ENCODE measurements around the gene SLF2.
A peak's percentile ranks its signal among the peaks of the same experiment; 100 is the strongest.

SLF2 gene

DNA sequence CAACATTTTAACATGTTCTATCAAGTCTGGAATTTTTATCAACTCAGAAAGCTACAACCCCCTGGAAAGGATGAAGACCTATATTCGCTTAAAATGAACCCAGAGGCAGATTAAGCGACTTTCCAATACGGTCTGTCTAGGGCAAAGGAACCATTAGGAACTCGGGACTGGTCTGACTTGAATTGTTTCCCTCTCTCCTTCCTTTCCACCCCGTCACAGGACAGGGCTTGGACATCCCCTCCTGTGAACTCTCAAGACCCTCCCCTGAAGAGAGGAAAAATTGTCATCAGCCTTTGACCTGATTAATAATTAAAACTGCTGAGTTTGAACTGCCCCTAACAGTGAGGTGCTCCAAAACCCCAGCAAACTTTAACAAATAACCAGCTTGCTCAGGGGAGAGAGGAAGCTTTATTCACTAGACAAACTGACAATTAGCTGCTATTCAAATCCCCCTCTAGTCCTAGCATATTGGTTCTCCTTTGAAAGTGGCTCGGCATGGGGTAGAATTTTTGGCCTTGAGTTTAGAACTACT is 22.6 kb upstream of the SLF2 start:
- H3K4me1 ChIP-seq (ENCODE audit: control insufficient read depth, insufficient read depth, low read length), result peaks cover 22% of the 10 kb centered on the region
- DNase-seq (ENCODE audit: low read depth), result no peak
- H3K36me3 ChIP-seq (ENCODE audit: control insufficient read depth, insufficient read depth, low read length, severe bottlenecking), result no peaks in the 10 kb centered on the region
- no peak overlapping the region for H3K4me3 ChIP-seq (ENCODE audit: low read length)
- no peak overlapping the region for H3K9ac ChIP-seq (ENCODE audit: low read length)
- peaks cover 4% of the 10 kb centered on the region for H3K27me3 ChIP-seq (replicated peaks; ENCODE audit: control insufficient read depth, insufficient read depth, low read length)
- no peaks in the 10 kb centered on the region for H3K9me3 ChIP-seq (ENCODE audit: control insufficient read depth, low read length)

DNA sequence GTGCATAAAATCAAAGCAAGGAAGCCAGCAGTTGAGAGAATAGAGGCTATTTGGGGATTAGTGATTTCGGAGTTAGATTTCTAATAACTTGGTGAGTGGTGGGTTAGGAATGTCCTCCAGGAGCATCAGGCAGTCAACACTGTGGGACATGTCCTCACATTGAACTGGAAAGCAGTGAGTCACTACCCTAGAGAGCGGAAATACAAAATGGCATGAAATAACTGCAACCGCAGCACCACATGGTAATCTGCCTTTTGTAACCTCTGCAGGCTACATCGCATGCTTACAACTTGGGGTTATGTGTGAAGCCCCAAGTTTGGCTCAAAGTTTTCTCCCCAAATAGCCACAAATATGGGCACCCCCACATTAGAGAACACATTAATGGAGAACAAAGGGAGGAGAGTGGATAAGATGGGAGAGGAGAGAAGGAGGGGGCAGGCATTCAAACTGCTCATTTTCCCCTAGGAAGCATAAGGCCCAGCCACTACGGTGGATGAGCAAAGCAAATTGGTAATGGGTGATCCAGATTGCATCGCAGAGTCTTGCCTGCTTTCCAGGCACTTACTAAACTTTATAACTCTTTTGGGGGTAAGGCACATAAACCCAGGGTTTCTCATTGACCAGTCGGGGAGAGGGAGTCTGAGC is 22.0 kb upstream of the SLF2 start:
- DNase-seq (ENCODE audit: low read depth), result peak; percentile 95
- no peaks in the 10 kb centered on the region for H3K36me3 ChIP-seq (ENCODE audit: control insufficient read depth, insufficient read depth, low read length, severe bottlenecking)
- H3K27me3 ChIP-seq (replicated peaks; ENCODE audit: control insufficient read depth, insufficient read depth, low read length), result peaks cover 6% of the 10 kb centered on the region
- peaks cover 22% of the 10 kb centered on the region for H3K4me1 ChIP-seq (ENCODE audit: control insufficient read depth, insufficient read depth, low read length)
- no peak overlapping the region for H3K4me3 ChIP-seq (ENCODE audit: low read length)
- H3K9me3 ChIP-seq (ENCODE audit: control insufficient read depth, low read length), result no peaks in the 10 kb centered on the region
- H3K9ac ChIP-seq (ENCODE audit: low read length), result no peak overlapping the region

DNA sequence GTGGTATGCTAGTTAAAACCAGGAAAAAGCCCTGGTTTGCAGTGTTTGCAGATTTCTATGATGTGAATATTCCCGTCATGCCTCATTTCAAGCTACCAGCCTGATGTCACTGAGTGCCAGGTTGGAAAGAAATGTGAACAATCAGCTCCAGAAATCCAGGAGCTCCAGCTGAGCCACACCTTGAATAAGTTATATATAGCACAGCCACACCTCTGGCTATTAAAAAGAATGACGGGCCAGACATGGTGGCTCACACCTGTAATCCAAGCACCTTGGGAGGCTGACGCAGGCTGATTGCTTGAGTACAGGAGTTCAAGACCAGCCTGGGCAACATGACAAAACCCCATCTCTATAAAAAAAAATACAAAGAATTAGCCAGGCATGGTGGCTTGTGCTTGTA is 18.7 kb upstream of the SLF2 start:
- H3K4me1 ChIP-seq (ENCODE audit: control insufficient read depth, insufficient read depth, low read length), result peaks cover 15% of the 10 kb centered on the region
- H3K36me3 ChIP-seq (ENCODE audit: control insufficient read depth, insufficient read depth, low read length, severe bottlenecking), result no peaks in the 10 kb centered on the region
- H3K27me3 ChIP-seq (replicated peaks; ENCODE audit: control insufficient read depth, insufficient read depth, low read length), result peaks cover 8% of the 10 kb centered on the region
- no peak overlapping the region for H3K4me3 ChIP-seq (ENCODE audit: low read length)
- no peak overlapping the region for H3K9ac ChIP-seq (ENCODE audit: low read length)
- H3K9me3 ChIP-seq (ENCODE audit: control insufficient read depth, low read length), result no peaks in the 10 kb centered on the region
- no peak for DNase-seq (ENCODE audit: low read depth)

DNA sequence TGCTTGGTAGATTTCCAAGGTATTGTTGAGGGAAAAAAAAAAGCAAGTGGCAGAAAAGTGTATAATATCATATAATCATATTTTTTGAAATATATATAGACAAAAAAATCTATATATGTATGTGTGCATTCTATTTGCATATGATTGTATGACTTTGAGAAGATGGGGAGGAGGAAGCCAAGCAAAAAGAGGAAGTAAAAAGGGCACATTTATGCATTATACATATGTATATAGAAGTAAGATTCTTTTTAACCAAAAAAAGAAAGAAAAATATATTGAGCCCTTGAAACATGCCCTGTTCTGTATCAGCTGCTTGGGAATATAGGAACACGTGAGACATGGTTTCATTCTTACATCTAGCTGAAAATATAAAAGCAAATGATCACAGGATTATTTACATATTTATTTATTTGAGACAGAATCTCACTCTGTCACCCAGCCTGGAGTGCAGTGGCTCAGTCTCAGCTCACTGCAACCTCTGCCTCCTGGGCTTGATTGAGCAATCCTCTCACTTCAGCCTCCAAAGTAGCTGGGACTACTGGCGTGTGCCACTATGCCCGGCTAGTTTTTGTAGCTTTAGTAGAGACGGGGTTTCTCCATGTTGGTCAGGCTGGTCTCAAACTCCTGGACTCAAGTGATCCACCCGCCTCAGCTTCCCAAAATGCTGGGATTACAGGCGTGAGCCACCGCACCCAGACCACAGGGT is 18.0 kb upstream of the SLF2 start:
- Histone ChIP-seq H3K27me3 (replicated peaks; ENCODE audit: control insufficient read depth, insufficient read depth, low read length) (peaks cover 4% of the 10 kb centered on the region), H3K4me1 (ENCODE audit: control insufficient read depth, insufficient read depth, low read length) (peaks cover 15% of the 10 kb centered on the region), H3K9me3 (ENCODE audit: control insufficient read depth, low read length) (no peaks in the 10 kb centered on the region), H3K36me3 (ENCODE audit: control insufficient read depth, insufficient read depth, low read length, severe bottlenecking) (no peaks in the 10 kb centered on the region), H3K9ac (ENCODE audit: low read length) (no peak overlapping the region), H3K4me3 (ENCODE audit: low read length) (no peak overlapping the region)
- DNase-seq (ENCODE audit: low read depth), result peak; percentile 25

DNA sequence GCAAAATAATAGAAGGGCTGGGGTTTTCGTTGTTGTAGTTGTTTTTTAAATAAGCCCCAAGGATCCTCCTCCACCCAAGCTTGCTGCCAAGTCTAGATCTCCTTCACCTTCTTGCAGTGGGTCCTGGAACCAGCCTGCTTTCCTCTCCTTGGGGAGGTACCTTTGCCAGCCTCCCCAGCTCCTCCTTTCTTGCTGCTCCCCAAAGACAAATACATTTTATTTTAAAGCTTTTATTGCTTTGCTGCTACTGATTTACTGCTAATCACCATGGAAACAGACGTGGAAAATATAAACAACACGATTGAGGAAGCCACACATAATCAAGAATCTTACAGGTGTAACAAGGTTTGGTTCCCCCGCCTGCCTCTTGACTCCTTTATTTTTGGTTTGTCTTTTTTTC is 17.4 kb upstream of the SLF2 start:
- no peak for DNase-seq (ENCODE audit: low read depth)
- H3K4me1 ChIP-seq (ENCODE audit: control insufficient read depth, insufficient read depth, low read length), result peaks cover 9% of the 10 kb centered on the region
- H3K9me3 ChIP-seq (ENCODE audit: control insufficient read depth, low read length), result no peaks in the 10 kb centered on the region
- no peaks in the 10 kb centered on the region for H3K36me3 ChIP-seq (ENCODE audit: control insufficient read depth, insufficient read depth, low read length, severe bottlenecking)
- no peak overlapping the region for H3K4me3 ChIP-seq (ENCODE audit: low read length)
- H3K27me3 ChIP-seq (replicated peaks; ENCODE audit: control insufficient read depth, insufficient read depth, low read length), result peaks cover 8% of the 10 kb centered on the region
- H3K9ac ChIP-seq (ENCODE audit: low read length), result no peak overlapping the region

DNA sequence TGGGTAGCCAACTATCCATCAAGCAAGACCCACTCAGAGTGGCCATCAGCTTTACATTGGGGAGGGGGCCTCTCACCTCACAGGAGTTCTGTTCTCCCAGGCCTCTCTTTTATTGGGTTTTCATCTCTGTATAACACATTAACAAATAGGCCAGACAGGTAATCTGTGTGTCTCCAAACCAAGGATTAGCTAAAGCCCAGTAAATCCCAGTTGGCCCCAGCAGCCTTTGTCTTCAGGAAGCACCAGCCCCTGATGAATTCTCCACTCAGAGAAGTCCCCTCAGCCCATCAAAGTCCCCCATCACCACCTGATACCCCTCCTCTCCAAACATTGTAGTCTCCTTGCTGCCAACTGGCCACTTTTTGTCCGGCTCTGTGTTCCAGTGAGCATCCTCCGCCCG is 16.9 kb upstream of the SLF2 start:
- H3K9ac ChIP-seq (ENCODE audit: low read length), result no peak overlapping the region
- DNase-seq (ENCODE audit: low read depth), result no peak
- H3K36me3 ChIP-seq (ENCODE audit: control insufficient read depth, insufficient read depth, low read length, severe bottlenecking), result no peaks in the 10 kb centered on the region
- H3K27me3 ChIP-seq (replicated peaks; ENCODE audit: control insufficient read depth, insufficient read depth, low read length), result peaks cover 11% of the 10 kb centered on the region
- H3K4me1 ChIP-seq (ENCODE audit: control insufficient read depth, insufficient read depth, low read length), result peaks cover 5% of the 10 kb centered on the region
- no peaks in the 10 kb centered on the region for H3K9me3 ChIP-seq (ENCODE audit: control insufficient read depth, low read length)
- no peak overlapping the region for H3K4me3 ChIP-seq (ENCODE audit: low read length)

DNA sequence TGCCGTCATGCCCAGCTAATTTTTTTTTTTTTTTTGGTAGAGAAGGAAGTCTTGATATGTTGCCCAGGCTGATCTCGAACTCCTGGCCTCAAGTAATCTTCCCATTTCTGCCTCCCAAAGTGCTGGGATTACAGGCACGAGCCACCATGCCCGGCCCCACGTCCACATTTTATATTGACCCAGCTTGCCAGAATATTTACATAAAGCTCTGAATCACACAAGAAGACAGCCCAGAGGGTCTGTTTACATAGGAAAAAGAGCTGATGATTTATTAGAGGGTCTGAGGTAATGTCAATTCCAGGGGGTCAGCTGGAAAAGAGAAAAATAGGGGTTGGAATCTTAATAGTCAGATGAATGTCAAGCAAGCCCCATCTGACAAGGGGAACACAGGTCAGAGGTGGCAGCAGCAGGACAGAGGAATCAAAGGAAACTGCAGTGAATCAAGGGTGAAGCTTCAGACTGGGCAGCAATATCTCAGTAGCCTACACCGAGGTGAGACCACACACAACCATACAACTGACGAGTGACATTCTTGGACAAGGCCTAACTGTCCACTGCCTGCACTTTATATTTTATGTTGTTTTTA is 15.8 kb upstream of the SLF2 start:
- H3K4me3 ChIP-seq (ENCODE audit: low read length), result no peak overlapping the region
- no peaks in the 10 kb centered on the region for H3K9me3 ChIP-seq (ENCODE audit: control insufficient read depth, low read length)
- no peak overlapping the region for H3K9ac ChIP-seq (ENCODE audit: low read length)
- H3K27me3 ChIP-seq (replicated peaks; ENCODE audit: control insufficient read depth, insufficient read depth, low read length), result peaks cover 21% of the 10 kb centered on the region
- DNase-seq (ENCODE audit: low read depth), result no peak
- H3K36me3 ChIP-seq (ENCODE audit: control insufficient read depth, insufficient read depth, low read length, severe bottlenecking), result no peaks in the 10 kb centered on the region
- H3K4me1 ChIP-seq (ENCODE audit: control insufficient read depth, insufficient read depth, low read length), result no peaks in the 10 kb centered on the region

DNA sequence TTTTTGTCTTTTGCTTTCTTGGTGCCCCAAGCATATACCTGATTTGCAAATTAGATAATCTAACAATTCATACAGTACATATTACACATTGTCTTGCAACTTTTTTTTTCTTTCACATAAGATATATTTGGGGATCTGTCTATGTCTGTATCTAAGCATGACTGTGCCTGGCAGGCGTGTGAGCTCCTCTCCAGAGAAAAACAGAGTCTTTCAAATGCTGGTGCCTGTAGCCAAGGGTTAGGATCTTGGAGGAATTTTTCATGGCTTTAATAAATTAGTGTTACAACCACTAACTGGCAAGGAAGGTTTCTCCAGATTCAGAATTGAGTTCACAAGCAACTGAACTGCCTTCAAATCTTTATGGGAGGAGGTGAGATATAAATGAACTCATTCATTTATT is 14.8 kb upstream of the SLF2 start:
- no peaks in the 10 kb centered on the region for H3K9me3 ChIP-seq (ENCODE audit: control insufficient read depth, low read length)

DNA sequence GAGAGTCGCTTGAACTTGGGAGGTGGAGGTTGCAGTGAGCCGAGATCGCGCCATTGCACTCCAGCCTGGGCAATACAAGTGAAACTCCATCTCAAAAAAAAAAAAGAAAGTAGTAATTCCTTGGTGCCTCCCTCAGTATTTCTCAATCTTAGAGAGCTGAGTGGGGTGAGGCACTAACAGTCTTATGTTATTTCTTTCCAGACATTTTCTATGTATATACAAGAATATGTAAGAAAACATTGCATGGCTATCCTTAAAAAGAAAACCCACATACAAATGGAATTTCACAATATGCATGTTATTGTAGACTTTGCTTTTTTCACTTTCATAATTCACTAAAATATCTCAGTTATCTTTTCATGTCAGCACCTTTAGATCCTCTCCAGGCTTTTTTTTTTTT is 13.6 kb upstream of the SLF2 start:
- Histone ChIP-seq H3K9ac (ENCODE audit: low read length) (no peak overlapping the region), H3K4me1 (ENCODE audit: control insufficient read depth, insufficient read depth, low read length) (no peaks in the 10 kb centered on the region), H3K9me3 (ENCODE audit: control insufficient read depth, low read length) (no peaks in the 10 kb centered on the region), H3K4me3 (ENCODE audit: low read length) (no peak overlapping the region), H3K36me3 (ENCODE audit: control insufficient read depth, insufficient read depth, low read length, severe bottlenecking) (no peaks in the 10 kb centered on the region), H3K27me3 (replicated peaks; ENCODE audit: control insufficient read depth, insufficient read depth, low read length) (peaks cover 24% of the 10 kb centered on the region)
- peak; percentile 76 for DNase-seq (ENCODE audit: low read depth)

More for the DNA sequence above, 14.8 kb upstream of the SLF2 start:
- Histone ChIP-seq H3K9ac (ENCODE audit: low read length) (no peak overlapping the region), H3K36me3 (ENCODE audit: control insufficient read depth, insufficient read depth, low read length, severe bottlenecking) (no peaks in the 10 kb centered on the region), H3K4me3 (ENCODE audit: low read length) (no peak overlapping the region), H3K4me1 (ENCODE audit: control insufficient read depth, insufficient read depth, low read length) (no peaks in the 10 kb centered on the region), H3K27me3 (replicated peaks; ENCODE audit: control insufficient read depth, insufficient read depth, low read length) (peaks cover 24% of the 10 kb centered on the region)
- no peak for DNase-seq (ENCODE audit: low read depth)

DNA sequence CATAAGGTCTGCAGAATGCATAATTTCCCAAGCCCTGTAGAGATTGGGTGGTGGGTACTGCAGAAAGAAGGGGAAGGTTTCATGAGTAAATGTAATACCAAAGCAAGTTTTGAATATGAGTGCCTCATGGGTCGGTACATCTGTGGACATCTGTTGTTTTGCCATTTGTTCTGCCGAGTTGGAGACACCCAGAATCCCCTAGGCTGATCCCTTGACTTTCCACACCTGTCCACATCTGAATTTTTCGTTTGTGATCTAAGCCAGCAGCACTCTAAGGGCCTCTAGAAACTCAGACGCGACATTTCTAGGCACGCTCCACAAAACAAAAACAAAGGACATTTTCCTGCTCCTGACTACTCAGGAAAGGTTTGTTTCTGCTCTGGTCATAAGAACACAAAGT is 11.7 kb upstream of the SLF2 start:
- Histone ChIP-seq H3K4me3 (ENCODE audit: low read length) (no peak overlapping the region), H3K27me3 (replicated peaks; ENCODE audit: control insufficient read depth, insufficient read depth, low read length) (peaks cover 21% of the 10 kb centered on the region), H3K9me3 (ENCODE audit: control insufficient read depth, low read length) (no peaks in the 10 kb centered on the region), H3K36me3 (ENCODE audit: control insufficient read depth, insufficient read depth, low read length, severe bottlenecking) (no peaks in the 10 kb centered on the region), H3K4me1 (ENCODE audit: control insufficient read depth, insufficient read depth, low read length) (no peaks in the 10 kb centered on the region), H3K9ac (ENCODE audit: low read length) (no peak overlapping the region)
- no peak for DNase-seq (ENCODE audit: low read depth)

DNA sequence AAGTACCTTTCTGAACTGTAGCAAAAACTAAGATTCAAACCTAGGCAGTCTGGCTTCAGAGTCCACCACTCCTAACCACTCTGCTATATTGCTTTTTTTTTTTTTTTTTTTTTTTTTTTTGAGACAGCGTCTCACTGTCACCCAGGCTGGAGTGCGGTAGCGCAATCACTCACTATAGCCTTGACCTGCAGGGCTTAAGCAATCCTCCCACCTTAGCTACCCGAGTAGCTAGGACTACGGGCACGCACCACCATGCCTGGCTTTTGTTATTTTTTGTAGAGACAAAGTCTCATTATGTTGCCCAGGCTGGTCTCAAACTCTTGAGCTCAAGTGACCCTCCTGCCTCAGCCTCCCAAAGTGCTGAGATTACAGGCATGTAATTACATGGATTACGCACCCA is 10.1 kb upstream of the SLF2 start:
- Histone ChIP-seq H3K4me1 (ENCODE audit: control insufficient read depth, insufficient read depth, low read length) (no peaks in the 10 kb centered on the region), H3K4me3 (ENCODE audit: low read length) (no peak overlapping the region), H3K9me3 (ENCODE audit: control insufficient read depth, low read length) (no peaks in the 10 kb centered on the region)

More for the DNA sequence above, 10.1 kb upstream of the SLF2 start:
- Histone ChIP-seq H3K36me3 (ENCODE audit: control insufficient read depth, insufficient read depth, low read length, severe bottlenecking) (no peaks in the 10 kb centered on the region), H3K27me3 (replicated peaks; ENCODE audit: control insufficient read depth, insufficient read depth, low read length) (peaks cover 21% of the 10 kb centered on the region), H3K9ac (ENCODE audit: low read length) (no peak overlapping the region)
- DNase-seq (ENCODE audit: low read depth), result no peak
